HUES64 (cell line): ENCODE results near the gene KLHL36.
A peak's percentile ranks its signal among the peaks of the same experiment; 100 is the strongest.

Experiments
- H3K27ac ChIP-seq: 2 replicates; pipeline ENCODE4 v1.7.0; 2013; ENCODE audit warnings: low read depth, low read length, inconsistent platforms
- H3K27me3 ChIP-seq: 2 replicates; pipeline ENCODE4 v1.6.1; 2013; ENCODE audit warnings: mild to moderate bottlenecking, low read length; ENCODE audit not compliant: insufficient read depth
- H3K36me3 ChIP-seq: 2 replicates; pipeline ENCODE4 v1.6.1; 2013; ENCODE audit warnings: mild to moderate bottlenecking, low read length; ENCODE audit not compliant: insufficient read depth
- H3K4me1 ChIP-seq: 2 replicates; pipeline ENCODE4 v1.6.1; 2013; ENCODE audit warnings: mild to moderate bottlenecking, low read length, moderate library complexity; ENCODE audit not compliant: insufficient read depth
- H3K4me3 ChIP-seq: 2 replicates; pipeline ENCODE4 v1.5.1; 2013; ENCODE audit warnings: mild to moderate bottlenecking, low read length, moderate library complexity
- H3K9ac ChIP-seq: 2 replicates; pipeline ENCODE4 v1.6.1; 2013; ENCODE audit warnings: mild to moderate bottlenecking, low read depth, low read length
- H3K9me3 ChIP-seq: 2 replicates; pipeline ENCODE4 v1.6.1; 2013; ENCODE audit warnings: low read depth, low read length; ENCODE audit not compliant: insufficient read depth
- WGBS: fragments of 150-250, 120-280 bp; methylation state at CpG from one replicate; pipeline ENCODE4 v1.1.7; 2013; ENCODE audit warnings: missing lambda C conversion rate; 5-methylcytosine and 5-hydroxymethylcytosine counted together

Gene KLHL36

DNA sequence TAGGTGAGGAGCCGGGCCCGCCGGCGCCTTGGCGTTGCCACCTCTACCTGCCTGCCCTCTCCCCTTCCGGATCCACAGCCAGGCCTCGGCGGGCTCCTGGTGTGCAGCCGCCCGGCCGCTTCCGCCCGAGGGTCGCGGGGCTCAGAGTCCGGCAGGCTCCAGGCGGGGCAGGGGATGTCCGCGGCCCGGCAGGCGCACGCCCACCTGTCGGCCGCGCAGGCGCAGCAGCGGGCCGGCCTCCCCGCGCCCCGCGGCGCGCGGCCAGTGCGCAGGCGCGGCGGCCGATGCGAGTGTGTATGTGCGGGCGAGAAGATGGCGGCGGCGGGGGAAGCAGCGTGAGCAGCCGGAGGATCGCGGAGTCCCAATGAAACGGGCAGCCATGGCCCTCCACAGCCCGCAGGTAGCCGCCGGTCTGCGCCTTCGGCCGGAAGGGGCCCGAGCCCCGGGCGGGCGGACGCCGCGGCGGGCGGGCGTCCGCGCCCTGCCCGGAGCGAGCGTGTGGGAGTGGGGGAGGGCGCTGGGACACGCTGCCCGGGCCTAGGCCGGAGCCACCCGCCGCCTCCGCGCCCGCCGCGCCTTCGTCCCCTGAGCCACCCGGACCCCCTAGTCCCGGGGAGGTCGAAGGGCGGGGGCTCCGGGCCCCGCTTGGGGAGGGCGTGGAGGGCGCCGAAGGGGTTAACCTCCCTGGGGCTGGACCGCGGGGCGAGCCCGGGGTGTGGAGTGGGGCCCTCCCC lies 51.6 kb downstream of the KLHL36 start, which contains the start of gene USP10:
USP10 (plus strand) TSS at position 289 of the 734 bp plus-strand sequence; CDS start at position 380, 91 bp downstream.
- Histone ChIP-seq H3K36me3 (no peaks in the 10 kb centered on the region), H3K4me3 (peak within 1 kb of the TSS; percentile 89), H3K9me3 (no peaks in the 10 kb centered on the region), H3K4me1 (peaks cover 22% of the 10 kb centered on the region), H3K27ac (peak within 1 kb of the TSS; percentile 72), H3K27me3 (no peaks in the 10 kb centered on the region), H3K9ac (peak within 1 kb of the TSS; percentile 91)
- under 1% methylated on average over 97 of the region's 97 CpGs for WGBS

DNA sequence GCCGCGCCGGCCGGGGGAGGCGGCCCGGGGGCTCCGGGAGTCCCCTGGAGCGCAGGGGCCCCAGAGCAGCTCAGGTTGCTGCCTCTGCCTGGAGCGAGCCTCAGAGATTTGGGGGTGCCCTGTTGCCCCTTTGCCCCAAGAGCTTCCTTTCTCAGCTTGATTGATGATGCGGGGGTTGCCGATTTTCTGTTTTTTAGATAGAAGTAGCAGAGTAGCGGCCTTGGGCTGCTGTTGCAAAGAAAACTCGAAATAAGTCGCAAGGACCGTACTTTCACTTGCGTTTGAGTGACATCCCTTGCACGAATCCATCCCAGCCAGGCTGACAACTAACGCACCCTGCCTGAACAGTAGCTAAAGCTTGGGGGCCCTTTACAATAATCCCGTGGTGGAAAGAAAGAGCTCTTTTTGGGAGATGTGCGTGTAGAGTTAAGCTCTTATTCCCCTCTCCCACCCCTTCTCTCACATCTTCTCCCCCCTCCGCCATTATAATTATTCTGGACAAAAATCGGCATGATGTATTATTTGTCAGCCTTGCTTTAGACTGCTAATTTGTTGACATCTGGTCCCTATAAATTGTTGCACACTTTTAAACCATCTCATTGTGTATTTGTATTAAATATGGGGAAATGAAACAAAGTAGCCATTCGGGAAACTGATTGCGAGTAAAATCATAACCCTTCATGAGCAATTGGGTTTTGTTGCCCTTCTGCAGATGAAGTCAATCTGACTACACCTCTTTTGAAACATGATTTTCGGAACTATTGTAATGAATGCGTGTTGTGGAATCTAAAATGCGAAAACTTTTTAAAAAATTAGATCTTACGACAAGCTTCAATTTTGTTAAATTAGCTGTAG lies 52.4 kb downstream of the KLHL36 start:
- H3K27me3 ChIP-seq, result no peaks in the 10 kb centered on the region
- no peaks in the 10 kb centered on the region for H3K36me3 ChIP-seq
- no peaks in the 10 kb centered on the region for H3K9me3 ChIP-seq
- WGBS, result 2% methylated on average over 24 of the region's 28 CpGs
- peaks cover 22% of the 10 kb centered on the region for H3K4me1 ChIP-seq
- H3K9ac ChIP-seq, result peak overlapping the region; percentile 91
- H3K27ac ChIP-seq, result peak overlapping the region; percentile 71
- peak overlapping the region; percentile 89 for H3K4me3 ChIP-seq

DNA sequence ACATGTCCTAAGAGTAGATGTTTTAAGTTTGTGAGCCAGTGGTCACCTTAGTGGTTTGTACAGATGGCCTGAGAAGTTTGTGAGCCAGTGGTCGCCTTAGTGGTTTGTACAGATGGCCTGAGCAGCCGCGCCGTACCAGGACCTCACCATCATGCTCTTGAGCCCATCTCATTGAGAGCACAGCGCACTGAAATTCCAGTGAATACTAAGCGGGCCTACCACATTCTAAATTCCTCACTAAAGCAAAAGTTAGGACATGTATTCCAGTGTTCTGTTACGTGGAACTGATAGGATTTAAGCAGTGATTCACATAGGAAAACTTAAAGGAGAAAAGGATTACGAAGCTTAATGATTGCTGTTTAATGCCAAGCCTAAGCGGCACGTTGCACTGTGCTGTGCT lies 55.4 kb downstream of the KLHL36 start:
- H3K36me3 ChIP-seq, result no peaks in the 10 kb centered on the region
- 92% methylated on average over 10 of the region's 10 CpGs for WGBS
- no peak overlapping the region for H3K9ac ChIP-seq

DNA sequence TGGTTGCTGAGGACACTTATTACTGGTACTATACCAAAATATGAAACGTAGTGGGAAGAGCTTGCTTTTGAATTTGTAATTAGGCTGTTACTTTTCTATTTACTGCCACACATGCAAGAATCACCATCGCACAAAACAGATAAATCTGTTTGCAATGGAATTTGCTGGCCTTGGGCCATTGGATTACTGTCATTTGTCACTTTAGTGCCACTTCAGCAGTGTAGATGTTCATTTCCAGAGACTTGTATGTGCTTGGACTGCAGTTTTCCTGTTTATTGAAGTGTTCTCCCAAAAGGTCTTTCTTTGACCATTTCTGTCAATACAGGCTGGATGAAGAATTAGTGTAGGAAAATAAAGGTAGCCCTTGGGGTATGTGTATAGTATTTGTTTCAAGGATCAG lies 55.9 kb downstream of the KLHL36 start:
- no peak overlapping the region for H3K9ac ChIP-seq
- H3K9me3 ChIP-seq, result no peaks in the 10 kb centered on the region
- H3K27ac ChIP-seq, result no peak overlapping the region
- H3K27me3 ChIP-seq, result no peaks in the 10 kb centered on the region
- WGBS, result 93% methylated on average over 1 of the region's 2 CpGs
- no peak overlapping the region for H3K4me3 ChIP-seq
- H3K4me1 ChIP-seq, result peaks cover 31% of the 10 kb centered on the region
- peaks cover 3% of the 10 kb centered on the region; the same call in 1 of the 2 replicates for H3K36me3 ChIP-seq

More for the DNA sequence above, 55.4 kb downstream of the KLHL36 start:
- Histone ChIP-seq H3K9me3 (no peaks in the 10 kb centered on the region), H3K27ac (no peak overlapping the region), H3K4me3 (no peak overlapping the region), H3K4me1 (peaks cover 33% of the 10 kb centered on the region), H3K27me3 (no peaks in the 10 kb centered on the region)

DNA sequence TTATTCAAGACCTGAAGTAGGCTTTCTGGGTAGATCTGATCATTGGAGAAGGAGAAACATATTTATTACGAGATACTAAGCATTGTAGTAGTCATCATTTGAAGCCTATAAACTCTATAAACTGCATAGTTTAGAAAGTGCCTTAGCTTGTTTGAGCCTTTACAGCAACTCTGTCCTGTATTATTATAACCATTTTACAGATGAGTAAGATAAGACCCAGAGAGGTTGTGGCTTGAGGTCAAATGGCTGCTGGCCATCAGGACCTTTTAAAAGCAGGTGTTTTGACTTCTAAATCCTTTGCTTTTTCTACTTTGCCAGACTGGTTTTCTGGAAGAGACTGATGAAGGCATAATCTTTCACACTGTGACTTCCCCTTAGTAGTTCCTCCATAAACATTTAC lies 58.5 kb downstream of the KLHL36 start:
- no peak overlapping the region for H3K27ac ChIP-seq
- WGBS, result 80% methylated on average over 1 of the region's 1 CpG
- no peak overlapping the region for H3K9ac ChIP-seq
- no peaks in the 10 kb centered on the region for H3K27me3 ChIP-seq
- H3K4me3 ChIP-seq, result no peak overlapping the region
- H3K9me3 ChIP-seq, result no peaks in the 10 kb centered on the region
- H3K4me1 ChIP-seq, result peaks cover 26% of the 10 kb centered on the region
- peaks cover 3% of the 10 kb centered on the region; the same call in 1 of the 2 replicates for H3K36me3 ChIP-seq

DNA sequence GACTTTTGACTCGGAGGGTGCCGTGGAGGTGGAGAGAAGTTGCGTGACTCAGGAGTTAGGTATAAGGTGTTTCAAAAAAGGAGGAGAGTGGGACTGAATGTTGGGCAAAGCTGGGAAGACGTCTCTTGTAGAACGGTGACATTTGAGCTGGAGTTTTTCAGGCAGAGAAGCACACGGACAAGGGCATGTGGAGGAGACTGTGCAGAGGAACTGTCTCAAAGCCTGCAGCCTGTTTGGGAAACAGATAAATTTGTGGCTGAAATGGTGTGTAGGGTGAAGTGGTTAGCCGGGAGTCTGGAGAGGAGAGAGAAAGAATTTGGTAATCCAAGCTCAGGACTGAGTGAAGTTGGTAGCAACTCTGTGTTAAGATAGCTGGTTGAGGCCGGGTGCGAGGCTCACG lies 61.3 kb downstream of the KLHL36 start:
- Histone ChIP-seq H3K4me3 (no peak overlapping the region), H3K27ac (no peak overlapping the region), H3K4me1 (peaks cover 35% of the 10 kb centered on the region), H3K27me3 (no peaks in the 10 kb centered on the region), H3K9me3 (no peaks in the 10 kb centered on the region), H3K9ac (no peak overlapping the region), H3K36me3 (peaks cover 3% of the 10 kb centered on the region; the same call in 1 of the 2 replicates)
- WGBS, result 81% methylated on average over 10 of the region's 10 CpGs

DNA sequence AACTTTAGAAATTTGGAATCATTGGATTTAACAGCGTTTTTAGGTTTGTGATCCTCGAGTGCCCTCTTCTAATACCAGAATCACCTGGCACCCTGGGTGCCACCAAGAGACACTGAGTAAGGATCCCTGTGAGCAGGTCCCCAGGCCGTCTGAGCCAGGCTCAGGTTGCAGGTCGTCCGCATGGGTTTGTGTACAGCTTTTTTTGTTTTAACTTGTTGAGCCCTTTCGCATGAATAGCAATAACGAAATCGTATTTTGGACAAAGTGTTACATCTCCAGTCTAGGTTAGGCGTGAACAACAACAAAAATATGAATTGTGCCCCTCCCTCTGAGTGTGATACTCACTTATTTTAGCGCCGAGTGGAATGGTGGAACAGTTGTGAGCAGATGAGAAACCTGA lies 62.4 kb downstream of the KLHL36 start:
- Histone ChIP-seq H3K4me3 (no peak overlapping the region), H3K27ac (no peak overlapping the region), H3K9me3 (no peaks in the 10 kb centered on the region), H3K27me3 (no peaks in the 10 kb centered on the region), H3K36me3 (peaks cover 3% of the 10 kb centered on the region; the same call in 1 of the 2 replicates), H3K4me1 (peaks cover 43% of the 10 kb centered on the region), H3K9ac (no peak overlapping the region)
- 92% methylated on average over 11 of the region's 11 CpGs for WGBS
